ENCODE measurements around the gene SHISA5. TPM values are rescaled to one million over a fixed set of nuclear protein-coding genes. Genes with fewer than 3 reads are reported as not detected.
A peak's percentile ranks its signal among the peaks of the same experiment; 100 is the strongest.

SHISA5 gene
- total RNA-seq, 1 experiment from 2014 or later: 137 TPM

DNA sequence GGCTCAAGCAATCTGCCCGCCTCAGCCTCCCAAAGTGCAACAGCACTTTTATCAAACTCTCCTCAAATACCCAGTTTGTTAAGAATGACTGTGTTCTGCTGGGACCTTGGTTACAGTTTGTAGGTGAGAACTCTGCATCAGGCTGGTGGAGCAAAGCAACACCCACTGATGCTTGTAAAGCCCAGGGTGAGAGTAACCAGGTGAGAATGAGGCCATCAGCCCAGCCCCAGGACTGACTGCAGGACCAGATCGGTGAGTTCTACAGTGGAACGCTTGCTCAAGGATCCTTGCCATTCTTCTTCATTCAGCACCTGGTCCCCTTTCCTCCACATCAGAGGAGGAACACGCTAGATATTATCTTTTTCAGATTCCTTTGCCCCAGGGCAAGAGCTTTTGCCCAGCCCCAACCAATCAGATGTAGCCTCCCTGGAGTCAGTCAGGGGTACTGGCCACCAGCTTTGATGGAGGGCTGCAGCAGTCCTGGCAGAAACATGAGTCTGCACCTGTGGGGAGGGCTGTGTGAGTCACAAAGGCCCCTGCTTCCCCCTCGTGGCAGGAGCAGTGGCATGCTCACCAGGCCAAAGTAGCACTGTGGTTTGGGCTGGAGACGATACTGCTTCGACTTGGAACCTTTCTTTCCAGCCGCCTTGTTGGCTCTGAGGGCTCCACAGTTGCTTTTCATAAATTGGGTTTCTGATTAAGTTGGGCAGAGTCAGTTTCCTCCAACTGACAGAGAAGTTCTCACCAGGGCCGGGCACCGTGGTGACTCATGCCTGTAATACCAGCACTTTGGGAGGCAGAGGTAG is 3.5 kb upstream of the SHISA5 start (continued):
- TF ChIP-seq MYBL2 (CRISPR knock-in tag; IDR thresholded peaks at IDR 0.05) (no peak), ZNF396 (CRISPR knock-in tag; IDR thresholded peaks at IDR 0.05; ENCODE audit: borderline replicate concordance) (no peak), FOXJ3 (CRISPR knock-in tag; IDR thresholded peaks at IDR 0.05; ENCODE audit: borderline replicate concordance) (no peak), MXD4 (CRISPR knock-in tag; IDR thresholded peaks at IDR 0.05; ENCODE audit: borderline replicate concordance) (no peak), CREB1 (CRISPR knock-in tag; IDR thresholded peaks at IDR 0.05) (no peak), RORB (CRISPR knock-in tag; IDR thresholded peaks at IDR 0.05) (no peak), TEAD1 (CRISPR knock-in tag; IDR thresholded peaks at IDR 0.05) (peak; percentile 52; the same call in 1 of the 2 replicates), JAZF1 (CRISPR knock-in tag; IDR thresholded peaks at IDR 0.05) (no peak), ZNF263 (CRISPR knock-in tag; IDR thresholded peaks at IDR 0.05; ENCODE audit: low read depth) (no peak), NFE2L1 (CRISPR knock-in tag; IDR thresholded peaks at IDR 0.05) (0 out of 2 replicates have a peak, but pooled peaks have one; percentile 30), ZNF423 (CRISPR knock-in tag; IDR thresholded peaks at IDR 0.05) (no peak), NR1H2 (CRISPR knock-in tag; IDR thresholded peaks at IDR 0.05) (no peak), HMGA2 (CRISPR knock-in tag; IDR thresholded peaks at IDR 0.05) (no peak)
- TF ChIP-seq, protein P1, sequence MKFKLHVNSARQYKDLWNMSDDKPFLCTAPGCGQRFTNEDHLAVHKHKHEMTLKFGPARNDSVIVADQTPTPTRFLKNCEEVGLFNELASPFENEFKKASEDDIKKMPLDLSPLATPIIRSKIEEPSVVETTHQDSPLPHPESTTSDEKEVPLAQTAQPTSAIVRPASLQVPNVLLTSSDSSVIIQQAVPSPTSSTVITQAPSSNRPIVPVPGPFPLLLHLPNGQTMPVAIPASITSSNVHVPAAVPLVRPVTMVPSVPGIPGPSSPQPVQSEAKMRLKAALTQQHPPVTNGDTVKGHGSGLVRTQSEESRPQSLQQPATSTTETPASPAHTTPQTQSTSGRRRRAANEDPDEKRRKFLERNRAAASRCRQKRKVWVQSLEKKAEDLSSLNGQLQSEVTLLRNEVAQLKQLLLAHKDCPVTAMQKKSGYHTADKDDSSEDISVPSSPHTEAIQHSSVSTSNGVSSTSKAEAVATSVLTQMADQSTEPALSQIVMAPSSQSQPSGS (CRISPR knock-in tag; IDR thresholded peaks at IDR 0.05; ENCODE audit: borderline replicate concordance, low read depth): no peak
- TF ChIP-seq, protein P2, sequence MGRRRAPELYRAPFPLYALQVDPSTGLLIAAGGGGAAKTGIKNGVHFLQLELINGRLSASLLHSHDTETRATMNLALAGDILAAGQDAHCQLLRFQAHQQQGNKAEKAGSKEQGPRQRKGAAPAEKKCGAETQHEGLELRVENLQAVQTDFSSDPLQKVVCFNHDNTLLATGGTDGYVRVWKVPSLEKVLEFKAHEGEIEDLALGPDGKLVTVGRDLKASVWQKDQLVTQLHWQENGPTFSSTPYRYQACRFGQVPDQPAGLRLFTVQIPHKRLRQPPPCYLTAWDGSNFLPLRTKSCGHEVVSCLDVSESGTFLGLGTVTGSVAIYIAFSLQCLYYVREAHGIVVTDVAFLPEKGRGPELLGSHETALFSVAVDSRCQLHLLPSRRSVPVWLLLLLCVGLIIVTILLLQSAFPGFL (CRISPR knock-in tag; IDR thresholded peaks at IDR 0.05; ENCODE audit: borderline replicate concordance): no peak
- TF ChIP-seq, protein P3, sequence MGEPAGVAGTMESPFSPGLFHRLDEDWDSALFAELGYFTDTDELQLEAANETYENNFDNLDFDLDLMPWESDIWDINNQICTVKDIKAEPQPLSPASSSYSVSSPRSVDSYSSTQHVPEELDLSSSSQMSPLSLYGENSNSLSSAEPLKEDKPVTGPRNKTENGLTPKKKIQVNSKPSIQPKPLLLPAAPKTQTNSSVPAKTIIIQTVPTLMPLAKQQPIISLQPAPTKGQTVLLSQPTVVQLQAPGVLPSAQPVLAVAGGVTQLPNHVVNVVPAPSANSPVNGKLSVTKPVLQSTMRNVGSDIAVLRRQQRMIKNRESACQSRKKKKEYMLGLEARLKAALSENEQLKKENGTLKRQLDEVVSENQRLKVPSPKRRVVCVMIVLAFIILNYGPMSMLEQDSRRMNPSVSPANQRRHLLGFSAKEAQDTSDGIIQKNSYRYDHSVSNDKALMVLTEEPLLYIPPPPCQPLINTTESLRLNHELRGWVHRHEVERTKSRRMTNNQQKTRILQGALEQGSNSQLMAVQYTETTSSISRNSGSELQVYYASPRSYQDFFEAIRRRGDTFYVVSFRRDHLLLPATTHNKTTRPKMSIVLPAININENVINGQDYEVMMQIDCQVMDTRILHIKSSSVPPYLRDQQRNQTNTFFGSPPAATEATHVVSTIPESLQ (CRISPR knock-in tag; IDR thresholded peaks at IDR 0.05): no peak
- TF ChIP-seq, protein P4, sequence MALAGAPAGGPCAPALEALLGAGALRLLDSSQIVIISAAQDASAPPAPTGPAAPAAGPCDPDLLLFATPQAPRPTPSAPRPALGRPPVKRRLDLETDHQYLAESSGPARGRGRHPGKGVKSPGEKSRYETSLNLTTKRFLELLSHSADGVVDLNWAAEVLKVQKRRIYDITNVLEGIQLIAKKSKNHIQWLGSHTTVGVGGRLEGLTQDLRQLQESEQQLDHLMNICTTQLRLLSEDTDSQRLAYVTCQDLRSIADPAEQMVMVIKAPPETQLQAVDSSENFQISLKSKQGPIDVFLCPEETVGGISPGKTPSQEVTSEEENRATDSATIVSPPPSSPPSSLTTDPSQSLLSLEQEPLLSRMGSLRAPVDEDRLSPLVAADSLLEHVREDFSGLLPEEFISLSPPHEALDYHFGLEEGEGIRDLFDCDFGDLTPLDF (CRISPR knock-in tag; IDR thresholded peaks at IDR 0.05): no peak
- TF ChIP-seq, protein P5, sequence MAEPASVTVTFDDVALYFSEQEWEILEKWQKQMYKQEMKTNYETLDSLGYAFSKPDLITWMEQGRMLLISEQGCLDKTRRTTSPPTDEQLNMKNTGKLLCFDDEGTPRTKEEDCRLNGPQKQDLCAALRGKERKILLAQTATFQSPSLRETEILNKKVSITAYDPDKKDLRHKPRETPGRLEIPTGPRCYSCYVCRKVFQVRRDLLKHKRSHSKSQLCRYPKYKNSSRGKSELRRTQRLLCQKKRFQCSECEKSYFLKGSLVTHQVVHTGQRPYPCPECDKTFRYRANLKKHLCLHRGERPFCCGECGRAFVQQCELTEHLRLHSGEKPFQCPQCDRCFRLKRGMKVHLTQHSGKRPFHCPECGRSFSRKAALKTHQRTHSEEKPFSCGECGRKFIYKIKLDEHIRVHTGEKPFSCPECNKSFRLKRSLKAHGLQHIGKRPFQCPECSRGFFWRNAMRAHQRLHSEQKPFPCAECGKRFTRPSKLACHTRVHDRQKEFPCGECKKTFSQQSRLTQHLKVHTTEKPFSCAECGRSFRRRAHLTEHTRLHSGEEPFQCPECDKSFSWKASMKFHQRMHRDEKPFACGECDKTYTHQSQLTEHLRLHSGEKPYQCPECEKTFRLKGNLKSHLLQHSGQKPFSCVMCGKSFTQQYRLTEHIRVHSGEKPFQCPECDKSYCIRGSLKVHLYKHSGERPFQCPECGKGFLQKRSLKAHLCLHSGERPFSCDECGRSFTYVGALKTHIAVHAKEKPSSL (CRISPR knock-in tag; conservative IDR thresholded peaks at IDR 0.05): no peak
- TF ChIP-seq, protein P6, sequence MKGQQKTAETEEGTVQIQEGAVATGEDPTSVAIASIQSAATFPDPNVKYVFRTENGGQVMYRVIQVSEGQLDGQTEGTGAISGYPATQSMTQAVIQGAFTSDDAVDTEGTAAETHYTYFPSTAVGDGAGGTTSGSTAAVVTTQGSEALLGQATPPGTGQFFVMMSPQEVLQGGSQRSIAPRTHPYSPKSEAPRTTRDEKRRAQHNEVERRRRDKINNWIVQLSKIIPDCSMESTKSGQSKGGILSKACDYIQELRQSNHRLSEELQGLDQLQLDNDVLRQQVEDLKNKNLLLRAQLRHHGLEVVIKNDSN (CRISPR knock-in tag; IDR thresholded peaks at IDR 0.05): no peak
- TF ChIP-seq, protein P7, sequence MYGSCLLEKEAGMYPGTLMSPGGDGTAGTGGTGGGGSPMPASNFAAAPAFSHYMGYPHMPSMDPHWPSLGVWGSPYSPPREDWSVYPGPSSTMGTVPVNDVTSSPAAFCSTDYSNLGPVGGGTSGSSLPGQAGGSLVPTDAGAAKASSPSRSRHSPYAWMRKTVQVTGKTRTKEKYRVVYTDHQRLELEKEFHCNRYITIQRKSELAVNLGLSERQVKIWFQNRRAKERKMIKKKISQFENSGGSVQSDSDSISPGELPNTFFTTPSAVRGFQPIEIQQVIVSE (CRISPR knock-in tag; IDR thresholded peaks at IDR 0.05; ENCODE audit: borderline replicate concordance): no peak
- TF ChIP-seq, protein P8, sequence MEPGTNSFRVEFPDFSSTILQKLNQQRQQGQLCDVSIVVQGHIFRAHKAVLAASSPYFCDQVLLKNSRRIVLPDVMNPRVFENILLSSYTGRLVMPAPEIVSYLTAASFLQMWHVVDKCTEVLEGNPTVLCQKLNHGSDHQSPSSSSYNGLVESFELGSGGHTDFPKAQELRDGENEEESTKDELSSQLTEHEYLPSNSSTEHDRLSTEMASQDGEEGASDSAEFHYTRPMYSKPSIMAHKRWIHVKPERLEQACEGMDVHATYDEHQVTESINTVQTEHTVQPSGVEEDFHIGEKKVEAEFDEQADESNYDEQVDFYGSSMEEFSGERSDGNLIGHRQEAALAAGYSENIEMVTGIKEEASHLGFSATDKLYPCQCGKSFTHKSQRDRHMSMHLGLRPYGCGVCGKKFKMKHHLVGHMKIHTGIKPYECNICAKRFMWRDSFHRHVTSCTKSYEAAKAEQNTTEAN (CRISPR knock-in tag; IDR thresholded peaks at IDR 0.05): no peak
- TF ChIP-seq, protein P9, sequence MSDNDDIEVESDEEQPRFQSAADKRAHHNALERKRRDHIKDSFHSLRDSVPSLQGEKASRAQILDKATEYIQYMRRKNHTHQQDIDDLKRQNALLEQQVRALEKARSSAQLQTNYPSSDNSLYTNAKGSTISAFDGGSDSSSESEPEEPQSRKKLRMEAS (CRISPR knock-in tag; IDR thresholded peaks at IDR 0.05): peak; percentile 52; the same call in 1 of the 2 replicates
- TF ChIP-seq, protein P10, sequence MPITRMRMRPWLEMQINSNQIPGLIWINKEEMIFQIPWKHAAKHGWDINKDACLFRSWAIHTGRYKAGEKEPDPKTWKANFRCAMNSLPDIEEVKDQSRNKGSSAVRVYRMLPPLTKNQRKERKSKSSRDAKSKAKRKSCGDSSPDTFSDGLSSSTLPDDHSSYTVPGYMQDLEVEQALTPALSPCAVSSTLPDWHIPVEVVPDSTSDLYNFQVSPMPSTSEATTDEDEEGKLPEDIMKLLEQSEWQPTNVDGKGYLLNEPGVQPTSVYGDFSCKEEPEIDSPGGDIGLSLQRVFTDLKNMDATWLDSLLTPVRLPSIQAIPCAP (CRISPR knock-in tag; IDR thresholded peaks at IDR 0.05): no peak
- TF ChIP-seq, protein P11, sequence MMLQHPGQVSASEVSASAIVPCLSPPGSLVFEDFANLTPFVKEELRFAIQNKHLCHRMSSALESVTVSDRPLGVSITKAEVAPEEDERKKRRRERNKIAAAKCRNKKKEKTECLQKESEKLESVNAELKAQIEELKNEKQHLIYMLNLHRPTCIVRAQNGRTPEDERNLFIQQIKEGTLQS (CRISPR knock-in tag; conservative IDR thresholded peaks at IDR 0.05): no peak
